Endothelial cell of hepatic sinusoid (primary cell): Measurements from ENCODE around the gene DENND5A.
"Not testable (repeated sequence)": the region's sequence is repeated elsewhere in the genome, so short reads cannot be mapped to it uniquely, and the experiment has no call there.

Experiments
- in situ Hi-C: cut with HindIII; loops from 2 replicates; pipeline ENCODE4 v1.10.0; 2017; ENCODE audit warnings: low sequenced_read_pairs

The DENND5A gene

DNA sequence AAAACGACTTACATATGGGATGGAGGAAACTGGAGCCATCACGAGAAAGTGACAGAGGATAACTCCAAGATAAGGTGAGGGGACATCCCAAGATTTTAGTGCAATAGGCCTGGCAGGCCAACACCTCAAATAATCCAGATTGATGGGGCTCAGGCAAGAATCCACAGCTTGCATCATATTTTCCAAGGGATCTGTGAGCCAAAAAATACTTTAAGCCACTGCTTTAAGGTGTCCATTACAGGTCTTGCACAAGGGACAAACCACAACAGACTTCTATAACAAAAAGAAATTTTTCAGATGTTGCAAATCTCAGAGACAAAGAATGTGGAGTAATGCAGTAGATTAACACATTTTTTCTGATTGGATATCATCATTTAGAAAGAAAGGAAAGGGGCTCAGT is 45.6 kb downstream of the DENND5A start:
- in situ Hi-C loops: no loop called here

DNA sequence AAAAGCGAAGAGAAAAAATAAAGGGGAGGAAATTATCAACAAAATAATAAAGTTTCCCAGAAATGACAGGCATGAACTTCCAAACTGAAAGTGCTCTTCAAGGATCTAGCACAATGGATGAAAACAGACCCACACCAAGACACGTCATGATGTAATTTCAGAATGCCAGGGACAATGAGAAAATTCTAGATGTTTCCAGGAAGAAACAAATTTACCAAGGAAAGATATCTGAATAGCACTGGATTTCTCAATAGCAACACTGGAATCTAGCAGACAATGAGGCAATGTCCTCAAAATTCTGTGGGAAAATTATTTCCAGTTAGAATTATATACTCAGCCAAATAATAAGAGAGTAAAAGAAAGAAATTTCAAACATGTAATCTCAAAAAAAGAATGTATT is 46.0 kb downstream of the DENND5A start:
- in situ Hi-C loops: no loop called here

DNA sequence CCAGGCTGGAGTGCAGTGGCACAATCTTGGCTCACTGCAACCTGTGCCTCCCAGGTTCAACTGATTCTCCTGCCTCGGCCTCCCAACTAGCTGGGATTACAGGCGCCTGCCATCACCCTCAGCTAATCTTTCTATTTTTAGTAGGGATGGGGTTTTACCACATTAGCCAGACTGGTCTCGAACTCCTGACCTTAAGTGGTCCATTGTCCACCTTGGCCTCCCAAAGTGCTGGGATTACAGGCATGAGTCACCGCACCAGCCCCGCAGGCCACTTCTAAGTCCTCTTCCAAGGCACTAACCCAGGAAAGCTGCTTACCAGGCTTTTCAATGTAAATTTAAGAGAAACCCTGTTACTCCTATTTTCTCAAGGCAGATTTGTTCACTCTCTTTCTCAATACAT is 50.4 kb downstream of the DENND5A start:
- in situ Hi-C loops: no loop called here

DNA sequence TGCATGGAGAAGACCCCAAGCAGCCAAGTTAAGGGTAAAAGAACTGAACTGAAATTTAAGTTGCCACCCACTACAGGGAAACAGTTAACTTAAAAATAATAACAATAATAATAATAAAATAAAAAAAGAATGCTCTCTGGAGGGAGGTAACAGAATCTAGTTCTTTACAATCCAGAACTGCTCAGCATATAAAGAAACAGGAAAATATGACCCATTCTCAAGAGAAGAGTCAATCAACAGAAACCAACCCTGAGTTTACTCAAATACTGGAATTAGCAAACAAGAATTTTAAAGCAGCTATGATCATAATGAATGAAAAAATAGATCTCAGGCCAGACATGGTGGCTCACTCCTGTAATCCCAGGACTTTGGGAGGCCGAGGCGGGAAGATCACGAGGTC is 53.8 kb downstream of the DENND5A start:
- in situ Hi-C loops: no loop called here

DNA sequence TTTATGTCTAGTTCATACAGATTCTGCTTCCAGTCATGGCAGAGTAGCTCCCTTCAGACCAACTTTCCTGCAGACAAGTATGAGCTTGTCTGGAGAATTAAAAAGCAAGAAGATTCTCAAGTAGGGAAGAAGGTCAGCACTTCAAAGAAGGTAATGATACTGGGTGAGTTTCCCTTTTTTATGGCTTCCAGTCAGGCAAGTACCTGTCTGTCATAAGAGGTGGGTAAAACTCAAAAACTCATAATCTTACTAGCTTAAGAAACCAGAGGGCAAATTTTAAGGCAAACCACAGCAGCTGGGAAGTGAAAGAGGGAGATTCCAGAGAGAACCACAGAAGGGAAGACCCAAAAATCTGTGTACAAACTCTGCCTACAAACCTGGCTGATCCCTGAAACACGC is 54.2 kb downstream of the DENND5A start:
- in situ Hi-C loops: no loop called here

DNA sequence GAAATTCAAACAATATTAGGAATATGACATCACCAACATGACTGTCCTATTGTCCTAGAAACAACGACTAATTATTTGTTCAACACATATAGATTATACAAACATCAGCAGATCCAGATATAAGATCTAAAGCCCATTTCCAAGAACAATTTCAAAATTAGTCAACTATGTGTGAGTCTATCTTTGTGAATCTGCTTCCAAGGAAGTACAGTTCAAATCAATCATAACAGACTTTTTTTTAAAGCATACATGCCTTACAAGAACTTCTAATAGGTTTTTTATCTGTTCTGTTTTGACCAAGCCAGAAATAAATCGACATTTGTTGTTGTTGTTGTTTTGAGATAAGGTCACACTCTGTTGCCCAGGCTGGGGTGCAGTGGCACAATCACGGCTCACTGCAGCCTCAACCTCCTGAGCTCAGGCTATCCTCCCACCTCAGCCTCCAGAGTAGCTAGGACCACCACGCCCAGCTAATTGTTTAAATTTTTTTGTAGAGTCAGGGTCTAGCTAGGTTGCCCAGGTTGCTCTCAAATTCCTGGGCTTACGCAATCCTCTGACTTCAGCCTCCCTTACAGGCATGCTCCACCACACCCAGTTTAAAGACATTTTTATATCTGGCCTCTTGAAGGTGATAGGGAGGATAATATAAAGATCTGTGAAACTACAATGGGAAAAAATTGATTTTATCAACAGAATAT is 54.8 kb downstream of the DENND5A start:
- in situ Hi-C loops: no loop called here

DNA sequence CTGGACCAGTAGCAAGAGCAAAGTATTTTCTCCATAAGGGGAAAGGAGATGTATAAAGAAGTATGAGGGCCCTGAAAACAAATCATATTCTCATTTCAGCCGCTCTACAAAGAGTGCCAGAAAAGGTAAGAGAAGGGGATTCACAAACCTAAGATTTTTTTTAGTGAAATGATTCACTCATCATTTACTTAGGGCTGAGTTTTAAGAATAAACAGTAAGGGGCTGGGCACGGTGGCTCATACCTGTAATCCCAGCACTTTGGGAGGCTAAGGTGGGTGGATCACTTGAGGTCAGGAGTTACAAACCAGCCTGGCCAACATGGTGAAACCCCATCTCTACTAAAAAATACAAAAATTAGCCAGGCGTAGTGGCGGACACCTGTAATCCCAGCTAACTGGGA is 55.5 kb downstream of the DENND5A start:
- in situ Hi-C loops: not testable (repeated sequence)

DNA sequence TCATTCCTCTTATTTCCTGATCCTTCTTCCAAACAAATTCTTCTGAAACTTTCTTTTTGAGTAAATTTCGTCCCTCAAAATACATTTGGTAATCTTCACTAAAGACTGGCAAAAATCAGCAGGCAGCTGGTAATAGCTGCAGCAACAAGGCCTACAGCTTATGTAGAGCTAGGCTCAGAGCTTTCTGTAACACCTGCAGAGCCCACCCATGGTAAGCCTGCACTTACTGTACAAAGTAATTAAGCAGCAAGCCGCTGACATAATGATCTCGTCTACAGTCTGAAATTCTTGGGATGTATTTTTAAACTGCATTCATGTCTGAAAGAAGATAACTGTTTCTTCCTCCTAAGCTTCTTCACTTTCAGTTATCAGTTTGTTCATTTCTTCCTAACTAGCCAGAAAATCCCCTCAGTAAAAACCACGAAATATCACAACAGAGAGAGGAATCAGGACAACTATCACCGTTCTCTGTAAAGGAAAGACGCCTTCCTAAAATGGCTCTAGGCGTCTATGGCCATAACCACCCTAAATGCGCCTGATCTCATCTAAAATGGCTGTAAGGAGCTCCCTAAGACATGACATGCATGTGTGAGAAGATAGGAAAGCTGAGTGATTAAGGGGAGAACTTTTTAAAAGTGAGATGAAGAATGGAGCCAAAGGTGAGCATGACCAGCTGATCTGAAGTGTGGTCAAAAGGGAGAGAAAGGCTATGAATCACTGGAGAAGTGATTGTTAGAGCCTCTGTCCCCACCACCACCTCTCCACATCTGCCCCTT is 56.2 kb downstream of the DENND5A start:
- in situ Hi-C loops: no loop called here

DNA sequence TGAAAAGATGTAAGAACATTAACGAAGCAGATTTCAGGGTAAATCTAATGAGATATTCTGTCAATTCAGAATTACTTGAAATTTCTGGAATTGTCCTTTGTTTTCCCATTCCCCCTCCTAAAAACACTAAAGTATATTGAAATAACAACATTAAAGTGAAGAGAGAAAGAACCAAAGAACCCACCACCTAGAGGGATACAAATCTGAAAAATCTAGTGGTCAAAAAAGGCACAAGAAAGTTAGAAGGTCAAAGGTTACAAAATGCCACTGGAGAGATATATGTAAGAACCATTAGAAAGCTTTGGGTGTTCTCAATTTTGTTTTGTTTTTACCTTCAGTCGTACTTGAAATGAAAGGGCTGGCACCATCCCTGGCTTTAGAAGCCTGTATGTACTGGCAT is 57.9 kb downstream of the DENND5A start:
- in situ Hi-C loops: no loop called here

DNA sequence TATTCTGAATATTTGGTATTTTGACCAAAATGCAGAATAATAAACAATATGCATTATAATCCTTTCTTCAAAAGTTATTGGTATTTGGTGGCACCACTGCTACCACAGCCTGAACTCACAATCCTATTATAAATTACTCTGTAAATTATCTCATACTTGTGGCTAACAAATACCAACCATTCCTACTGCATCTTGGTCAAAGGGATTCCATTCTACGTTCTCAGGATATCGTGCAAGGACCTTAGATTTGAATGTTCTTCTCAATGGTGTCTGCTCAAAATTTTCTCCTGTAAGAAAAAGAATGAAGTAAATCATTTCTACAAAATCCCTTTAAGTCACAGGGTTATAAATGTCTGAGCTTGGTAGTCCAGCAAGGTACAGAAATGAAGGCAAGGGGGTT is 58.7 kb downstream of the DENND5A start:
- in situ Hi-C loops: no loop called here

DNA sequence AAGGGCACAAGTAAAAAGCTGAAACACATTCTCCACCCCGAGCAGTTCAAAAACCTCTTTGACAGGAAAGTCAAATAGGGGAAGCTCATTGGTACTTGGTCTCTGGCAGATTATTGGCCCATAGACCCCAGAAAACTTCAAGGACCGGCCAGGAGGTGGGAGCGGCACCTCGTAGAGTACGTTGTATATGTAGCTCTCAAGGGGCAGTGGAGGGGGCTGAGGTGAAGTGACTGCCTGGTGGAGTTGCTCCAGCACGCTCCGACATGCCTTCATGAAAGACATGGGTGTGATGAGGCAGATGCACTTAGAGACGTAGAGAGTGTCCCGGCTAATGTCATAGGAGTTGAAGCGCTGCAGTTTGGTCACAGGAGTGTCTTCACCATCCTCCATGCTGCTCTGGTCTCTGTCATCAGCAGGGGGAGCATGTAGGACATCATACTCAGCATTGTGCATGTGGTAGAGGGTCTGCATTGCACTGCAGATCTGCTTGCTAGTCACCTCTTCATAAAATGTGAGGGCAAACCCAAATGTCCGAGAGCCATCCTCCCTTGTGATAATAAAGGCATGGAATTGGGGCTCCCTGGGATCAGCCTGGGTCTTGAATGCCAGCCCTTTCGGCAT is 61.3 kb downstream of the DENND5A start:
- in situ Hi-C loops: no loop called here

DNA sequence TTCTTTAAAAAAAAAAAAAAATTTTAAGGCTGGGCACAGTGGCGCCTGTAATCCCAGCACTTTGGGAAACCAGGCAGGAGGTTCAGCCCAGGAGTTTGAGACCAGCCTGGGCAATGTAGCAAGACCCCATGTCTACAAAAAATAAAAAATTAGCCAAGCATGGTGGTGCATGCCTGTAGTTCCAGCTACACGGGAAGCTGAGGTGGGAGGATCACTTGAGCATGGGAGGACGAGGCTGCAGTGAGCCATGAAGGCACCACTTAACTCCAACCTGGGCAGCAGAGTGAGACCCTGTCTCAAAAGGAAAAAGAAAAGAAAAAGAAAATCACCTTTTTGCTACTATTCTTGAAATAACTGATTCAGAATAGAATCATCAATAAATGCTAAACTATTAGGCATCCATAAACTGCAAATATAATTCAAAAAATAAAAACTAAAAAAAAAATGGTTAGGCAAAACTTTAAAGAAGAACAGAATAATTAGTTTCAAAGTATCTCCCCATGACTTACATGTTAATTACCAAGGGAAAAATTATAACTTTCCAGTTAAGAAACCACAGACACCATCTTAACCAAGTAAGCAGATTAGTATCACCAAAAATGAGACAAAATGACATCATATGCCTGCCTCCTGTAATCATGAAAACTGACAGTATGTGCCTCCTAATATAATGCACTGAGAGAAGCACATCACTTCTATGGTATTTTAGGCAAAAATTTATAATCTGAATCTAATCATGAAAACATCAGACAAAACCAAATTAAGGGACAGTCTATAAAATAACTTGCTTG is 63.6 kb downstream of the DENND5A start:
- in situ Hi-C loops: no loop called here

DNA sequence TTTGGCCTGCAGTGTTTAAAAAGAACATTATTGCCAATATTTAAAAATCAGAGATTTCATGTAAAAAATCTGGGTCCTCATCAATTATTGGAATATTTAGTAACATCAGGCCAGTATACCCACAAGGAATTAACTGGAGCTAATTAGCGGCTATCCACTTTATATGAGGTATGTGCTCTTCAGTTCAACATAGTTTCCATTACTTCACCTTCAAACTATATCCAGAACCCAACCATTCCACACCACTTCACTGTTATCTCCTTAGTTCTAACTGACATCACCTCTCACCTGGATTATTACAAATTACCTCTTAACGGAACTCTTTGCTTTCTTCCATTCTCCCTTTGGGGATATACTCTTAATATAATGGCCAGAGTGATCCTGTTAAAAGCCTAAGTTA is 64.7 kb downstream of the DENND5A start:
- in situ Hi-C loops: no loop called here

DNA sequence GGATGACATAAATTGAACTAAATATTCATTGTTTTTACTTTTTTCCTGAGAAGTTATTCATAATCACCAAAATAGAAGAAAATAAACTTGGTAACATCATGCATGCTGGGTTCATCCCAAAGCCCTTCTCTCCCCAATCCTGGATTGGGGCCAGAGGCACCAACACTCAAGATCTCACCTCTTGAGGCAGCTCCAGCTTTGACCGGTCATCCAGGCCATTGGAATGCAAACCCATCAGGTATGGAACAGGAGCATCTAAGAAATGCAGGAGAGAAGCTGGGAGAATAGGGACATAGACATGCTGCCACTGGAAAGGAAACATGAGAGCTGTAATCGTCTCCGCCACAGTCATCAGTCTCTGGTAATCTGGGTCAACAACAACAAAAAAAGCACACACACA is 71.8 kb downstream of the DENND5A start:
- in situ Hi-C loops: loop anchor here (5.0 kb wide), 1 partner anchor 59 kb away; no protein-coding TSS in a partner anchor

DNA sequence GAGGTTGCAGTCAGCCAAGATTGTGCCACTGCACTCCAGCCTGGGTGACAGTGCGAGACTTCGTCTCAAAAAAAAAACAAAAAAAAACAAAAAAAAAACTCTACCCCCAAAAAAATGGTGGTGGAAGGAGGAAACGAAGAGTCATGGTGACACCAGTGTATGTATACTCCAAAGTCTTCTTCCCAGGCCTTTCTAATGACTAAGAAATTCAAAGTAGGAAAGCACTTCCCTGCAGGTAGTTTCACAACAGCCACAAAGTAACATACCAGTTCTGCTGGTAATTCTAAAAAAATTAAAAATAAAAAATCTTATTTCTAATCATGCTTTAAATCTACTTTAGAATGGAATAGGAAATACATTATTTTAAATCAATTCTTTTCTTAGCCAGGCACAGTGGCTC is 72.6 kb downstream of the DENND5A start:
- in situ Hi-C loops: loop anchor here (5.0 kb wide), 1 partner anchor 60 kb away; no protein-coding TSS in a partner anchor

DNA sequence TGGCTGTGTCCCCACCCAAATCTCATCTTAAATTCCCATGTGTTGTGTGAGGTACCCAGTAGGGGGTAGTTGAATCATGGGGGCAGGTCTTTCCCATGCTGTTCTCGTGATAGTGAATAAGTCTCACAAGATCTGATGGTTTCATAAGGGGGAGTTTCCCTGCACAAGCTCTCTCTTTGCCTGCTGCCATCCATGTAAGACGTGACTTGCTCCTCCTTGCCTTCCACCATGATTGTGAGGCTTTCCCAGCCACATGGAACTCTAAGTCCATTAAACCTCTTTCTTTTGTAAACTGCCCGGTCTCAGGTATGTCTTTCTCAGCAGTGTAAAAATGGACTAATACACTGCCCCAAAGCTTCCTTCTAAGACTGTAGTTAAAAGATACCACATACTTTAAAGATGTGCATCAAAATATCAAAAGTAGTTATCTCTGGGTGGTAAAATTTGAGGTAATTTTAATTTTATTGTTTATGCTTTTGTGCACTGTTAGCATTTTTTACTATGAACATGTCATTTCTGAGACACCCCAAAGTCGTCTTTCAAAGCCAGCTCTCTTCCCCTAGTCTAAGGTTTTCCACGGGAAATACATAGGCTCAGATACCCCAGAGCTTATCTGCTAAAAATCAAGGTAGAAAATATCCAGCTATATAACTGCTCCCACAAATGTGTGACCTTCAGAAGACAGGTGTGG is 74.7 kb downstream of the DENND5A start:
- in situ Hi-C loops: loop anchor here (5.0 kb wide), 1 partner anchor 62 kb away; no protein-coding TSS in a partner anchor

DNA sequence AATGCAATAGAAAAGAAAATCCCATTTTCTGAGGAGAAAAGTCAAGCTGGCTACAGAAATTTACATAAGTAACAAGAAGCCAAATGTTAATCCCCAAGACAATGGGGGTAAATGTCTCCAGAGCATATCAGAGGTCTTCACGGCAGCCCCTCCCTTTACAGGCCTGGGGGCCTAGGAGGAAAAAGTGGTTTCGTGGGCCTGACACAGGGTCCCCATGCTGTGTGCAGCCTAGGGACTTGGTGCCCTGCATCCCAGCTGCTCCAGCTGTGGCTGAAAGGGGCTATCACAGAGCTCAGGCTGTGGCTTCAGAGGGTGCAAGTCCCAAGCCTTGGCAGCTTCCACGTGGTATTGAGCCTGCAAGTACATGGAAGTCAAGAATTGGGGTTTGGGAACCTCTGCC is 76.3 kb downstream of the DENND5A start:
- in situ Hi-C loops: not testable (repeated sequence)

DNA sequence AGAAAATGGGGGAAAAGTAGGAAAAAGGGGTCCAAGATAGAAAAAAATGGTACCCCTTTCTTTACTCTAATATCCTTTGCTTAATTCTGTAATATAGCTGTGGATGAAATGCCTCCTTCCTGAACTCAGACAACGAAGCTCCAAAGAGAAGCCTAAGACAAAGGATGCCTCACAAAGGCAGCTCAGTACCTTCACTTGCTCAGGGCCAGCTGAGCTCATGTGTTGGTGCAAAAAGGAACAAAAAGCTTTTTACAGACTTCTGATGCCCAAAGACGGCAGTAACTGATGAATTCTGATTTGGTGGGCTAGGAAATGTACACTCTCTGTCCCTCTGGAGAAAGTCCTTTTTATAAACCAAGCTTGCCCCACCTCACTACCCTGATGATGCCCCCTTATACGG is 77.5 kb downstream of the DENND5A start:
- in situ Hi-C loops: no loop called here

DNA sequence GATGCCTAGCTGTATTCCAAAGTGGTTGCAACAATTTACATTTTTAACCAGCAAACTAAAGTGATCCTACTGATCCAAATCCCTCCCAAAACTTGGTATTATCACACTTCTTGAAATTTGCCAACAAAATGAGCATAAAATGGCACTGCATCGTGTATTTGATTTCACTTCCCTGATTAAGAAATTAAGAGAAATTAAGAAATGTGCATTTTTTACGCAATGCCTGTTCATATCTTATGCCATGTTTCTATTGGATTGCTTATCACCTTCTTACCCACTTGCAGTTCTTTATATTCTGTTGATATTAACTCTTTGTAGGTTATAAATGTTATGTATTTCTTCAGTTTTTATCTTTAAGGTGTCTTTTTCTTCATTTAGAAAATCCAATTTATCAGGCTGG is 80.6 kb downstream of the DENND5A start:
- in situ Hi-C loops: no loop called here

DNA sequence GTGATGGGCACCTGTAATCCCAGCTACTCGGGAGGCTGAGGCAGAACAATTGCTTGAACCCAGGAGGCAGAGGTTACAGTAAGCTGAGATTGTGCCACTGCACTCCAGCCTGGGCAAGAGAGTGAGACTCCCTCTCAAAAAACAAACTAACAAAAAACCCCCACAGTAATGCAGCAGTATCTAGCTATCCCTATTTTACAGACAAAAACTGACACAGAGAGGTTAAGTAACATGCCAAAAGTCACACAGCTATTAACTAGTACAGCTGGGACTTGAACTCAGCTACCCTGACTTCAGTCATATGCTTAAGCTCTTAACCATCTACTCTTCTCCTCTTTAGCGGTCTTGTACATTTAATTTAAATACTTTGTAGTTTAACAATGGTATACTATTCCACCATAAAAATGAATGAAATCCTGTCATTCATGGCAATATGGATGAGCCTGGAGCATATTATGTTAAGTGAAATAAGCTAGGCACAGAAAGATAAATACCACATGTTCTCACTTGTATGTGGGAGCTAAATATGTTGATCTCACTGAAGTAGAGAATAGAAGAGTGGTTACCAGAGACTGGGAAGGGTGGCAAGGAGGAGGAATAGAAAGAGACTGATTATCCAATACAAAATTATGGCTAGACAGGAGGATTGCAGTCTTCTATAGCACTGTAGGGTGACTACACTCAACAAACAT is 82.8 kb downstream of the DENND5A start:
- in situ Hi-C loops: no loop called here
